ENCODE measurements around the gene ITPR2. TPM values are rescaled to one million over a fixed set of nuclear protein-coding genes. Genes with fewer than 3 reads are reported as not detected.

Gene ITPR2
- polyA plus RNA-seq, 1 experiment = 3.5 TPM

- POLR2A ChIA-PET = no interaction called here
- CTCF ChIA-PET = no interaction called here
- no peaks in the 10 kb centered on the region for H3K27me3 ChIP-seq (ENCODE audit: control insufficient read depth, insufficient read depth, low read length)
- H3K36me3 ChIP-seq (ENCODE audit: control insufficient read depth, insufficient read depth, low read length) = no peaks in the 10 kb centered on the region
- H3K4me3 ChIP-seq (ENCODE audit: low read depth, low read length) = no peak overlapping the region
- no peak for DNase-seq (ENCODE audit: low read depth)
- no peak for TF ChIP-seq CTCF (IDR thresholded peaks at IDR 0.05; ENCODE audit: insufficient read depth, low read depth, low read length)
These were observed 344.6 kb downstream of the ITPR2 start for GRCh38 chr12:26488351-26488750.

- no peak for TF ChIP-seq CTCF (IDR thresholded peaks at IDR 0.05; ENCODE audit: insufficient read depth, low read depth, low read length)
These were observed 359.7 kb downstream of the ITPR2 start for GRCh38 chr12:26473291-26473690.

GRCh38 chr12:26471560-26471959 lies 361.4 kb downstream of the ITPR2 start:
- DNase-seq (ENCODE audit: low read depth) = no peak
- TF ChIP-seq CTCF (IDR thresholded peaks at IDR 0.05; ENCODE audit: insufficient read depth, low read depth, low read length) = no peak
- POLR2A ChIA-PET = no interaction called here
- Histone ChIP-seq H3K4me3 (ENCODE audit: low read depth, low read length) (no peak overlapping the region), H3K36me3 (ENCODE audit: control insufficient read depth, insufficient read depth, low read length) (no peaks in the 10 kb centered on the region), H3K27me3 (ENCODE audit: control insufficient read depth, insufficient read depth, low read length) (no peaks in the 10 kb centered on the region)
- CTCF ChIA-PET = no interaction called here

More at GRCh38 chr12:26473291-26473690, 359.7 kb downstream of the ITPR2 start:
- no peak for DNase-seq (ENCODE audit: low read depth)
- Histone ChIP-seq H3K27me3 (ENCODE audit: control insufficient read depth, insufficient read depth, low read length) (no peaks in the 10 kb centered on the region), H3K36me3 (ENCODE audit: control insufficient read depth, insufficient read depth, low read length) (no peaks in the 10 kb centered on the region), H3K4me3 (ENCODE audit: low read depth, low read length) (no peak overlapping the region)
- CTCF ChIA-PET = no interaction called here
- POLR2A ChIA-PET = no interaction called here

- no peaks in the 10 kb centered on the region for H3K36me3 ChIP-seq (ENCODE audit: control insufficient read depth, insufficient read depth, low read length)
- H3K27me3 ChIP-seq (ENCODE audit: control insufficient read depth, insufficient read depth, low read length) = no peaks in the 10 kb centered on the region
- CTCF ChIA-PET = no interaction called here
- H3K4me3 ChIP-seq (ENCODE audit: low read depth, low read length) = no peak overlapping the region
- POLR2A ChIA-PET = no interaction called here
- TF ChIP-seq CTCF (IDR thresholded peaks at IDR 0.05; ENCODE audit: insufficient read depth, low read depth, low read length) = no peak
- no peak for DNase-seq (ENCODE audit: low read depth)
These were observed 363.4 kb downstream of the ITPR2 start for GRCh38 chr12:26469421-26470180.

GRCh38 chr12:26467351-26467750 lies 365.6 kb downstream of the ITPR2 start:
- CTCF ChIA-PET = interaction anchor here (1.3 kb wide), 1 partner anchor 345 kb away, joined by 3 read pairs; no protein-coding TSS in a partner anchor
- POLR2A ChIA-PET = no interaction called here
- no peaks in the 10 kb centered on the region for H3K27me3 ChIP-seq (ENCODE audit: control insufficient read depth, insufficient read depth, low read length)
- no peak overlapping the region for H3K4me3 ChIP-seq (ENCODE audit: low read depth, low read length)
- no peak for TF ChIP-seq CTCF (IDR thresholded peaks at IDR 0.05; ENCODE audit: insufficient read depth, low read depth, low read length)
- no peaks in the 10 kb centered on the region for H3K36me3 ChIP-seq (ENCODE audit: control insufficient read depth, insufficient read depth, low read length)
- no peak for DNase-seq (ENCODE audit: low read depth)

Measured in BJ (cell line).